Right lobe of liver (tissue), 6 donors: Measurements from ENCODE around the gene RAG2. TPM values are rescaled to one million over a fixed set of nuclear protein-coding genes. Genes with fewer than 3 reads are reported as not detected.

Experiments used
- ATAC-seq, 4 donors: fragments of 200-7000 bp; cut with Tn5 transposase; one replicate each; pipeline ENCODE4 v1.9.1; 2020; ENCODE audit warnings: mild to moderate bottlenecking in 4 of 4, moderate library complexity in 4 of 4
- DNase-seq, 3 donors: peaks; one replicate each; pipeline ENCODE4 v3.0.0-alpha.2; 2020
- H3K27ac ChIP-seq, 3 donors: fragments of 200-600 bp; one replicate each; pipeline ENCODE4 v1.8.0; 2022
- H3K27me3 ChIP-seq, 2 donors: fragments of 200-600 bp; one replicate each; pipeline ENCODE4 v1.8.0; 2022
- H3K36me3 ChIP-seq, 4 donors: fragments of 200-600 bp; sonication (generic) in 1 of 4; one replicate each; pipeline versions ENCODE4 v1.5.1 to v1.8.0; 2017 to 2022; ENCODE audit warnings: control low read depth in 1 of 4
- H3K4me1 ChIP-seq, 4 donors: fragments of 200-600 bp; sonication (generic) in 1 of 4; one replicate each; pipeline versions ENCODE4 v1.5.1 to v1.8.0; 2017 to 2022; ENCODE audit warnings: control low read depth in 1 of 4
- H3K4me3 ChIP-seq, 3 donors: fragments of 200-600 bp; one replicate each; pipeline ENCODE4 v1.8.0; 2022
- H3K9me3 ChIP-seq, 4 donors: fragments of 200-600 bp; sonication (generic) in 1 of 4; one replicate each; pipeline versions ENCODE4 v1.5.1 to v1.8.0; 2017 to 2022; ENCODE audit warnings: control low read depth in 1 of 4
- POLR2A ChIP-seq: fragments of 450-650 bp; IDR thresholded peaks from one replicate; pipeline ENCODE4 v1.6.1; 2017; ENCODE audit warnings: antibody characterized with exemption, mild to moderate bottlenecking
- WGBS: methylation state at CpG from one replicate; pipeline ENCODE4 v1.1.6; 2018; ENCODE audit warnings: low coverage, low lambda C conversion rate; ENCODE audit not compliant: insufficient coverage; ENCODE audit errors: missing lambda C conversion rate; 5-methylcytosine and 5-hydroxymethylcytosine counted together
- intact Hi-C, 2 donors: fragments of 100-400 bp; cut with DNase I; formaldehyde crosslinking; loops; one replicate each; pipeline versions ENCODE4 v1.11.2 to v1.14.1; 2022
- long read RNA-seq: library from polyadenylated mRNA; unstranded; transcript quantifications from one replicate; pipeline ENCODE4 v2.0.0, GENCODE V29; 2019
- total RNA-seq, 6 experiments: library from RNA; depleted of rRNA in 2 of 6; stranded (reverse); fragments of >200 nt in 2 of 6; fragmentation: NEBNext Ultra II Directional in 3 of 6; extraction: Animal tissue kit (Norgen Biotek cat#: 25700) in 3 of 6; gene quantifications; one replicate each; pipeline versions ENCODE4 v1.1.0 to v1.2.4, GENCODE V29; 2016 to 2023
- TF ChIP-seq, protein P1 (sequence below), 4 donors: fragments of 200-600 bp in 3 of 4; fragments of 450-650 bp in 1 of 4; IDR thresholded peaks; one replicate each; pipeline versions ENCODE4 v1.5.1 to v1.8.0; 2016 to 2022; ENCODE audit warnings: antibody characterized with exemption in 4 of 4, mild to moderate bottlenecking in 2 of 4
- donor health status: DM: no; HTN: yes; CAD: no.
- donor health status: DM: no; HTN: no; CAD: no.
- donor health status: DM: no; HTN: no; CAD: no.
- donor health status: DM: no; HTN: yes; CAD: no.
- donor health status: DM: no; HTN: yes; CAD: no.

The RAG2 gene
- not detected for total RNA-seq
- long read RNA-seq: 0 reads

DNA sequence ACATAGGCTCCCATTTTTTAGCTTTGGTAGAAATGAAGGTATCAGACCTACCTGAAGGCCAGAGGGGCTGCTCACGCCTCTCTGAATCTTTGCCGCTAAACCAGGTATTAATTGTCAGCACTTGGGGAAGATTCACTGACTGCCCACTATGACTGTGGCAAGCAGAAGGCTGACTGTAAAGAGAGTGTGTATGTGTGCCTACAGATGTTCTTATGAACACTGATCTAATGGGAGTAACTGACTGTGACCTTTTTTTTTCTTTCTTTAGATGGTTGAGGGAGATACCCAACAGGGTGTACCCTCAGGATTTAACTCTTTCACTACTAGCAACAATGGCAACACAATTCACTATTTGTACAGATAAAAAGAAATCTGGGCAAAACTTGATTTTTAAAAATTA is at the start of gene RAG2:
Gene RAG2, minus strand, starts transcription at position 186 of the 400 bp plus-strand sequence. CDS start 4,068 bp downstream, outside the sequence.
- Histone ChIP-seq H3K4me1 (peaks cover 0 to 8% (median 2%) of the 10 kb centered on the region in 4 donors), H3K4me3 (no peak within 1 kb of the TSS), H3K36me3 (no peaks in the 10 kb centered on the region), H3K27me3 (no peaks in the 10 kb centered on the region), H3K27ac (no peak within 1 kb of the TSS), H3K9me3 (no peaks in the 10 kb centered on the region)
- DNase-seq (no peak), ATAC-seq (no peak)
- TF ChIP-seq, protein P1, sequence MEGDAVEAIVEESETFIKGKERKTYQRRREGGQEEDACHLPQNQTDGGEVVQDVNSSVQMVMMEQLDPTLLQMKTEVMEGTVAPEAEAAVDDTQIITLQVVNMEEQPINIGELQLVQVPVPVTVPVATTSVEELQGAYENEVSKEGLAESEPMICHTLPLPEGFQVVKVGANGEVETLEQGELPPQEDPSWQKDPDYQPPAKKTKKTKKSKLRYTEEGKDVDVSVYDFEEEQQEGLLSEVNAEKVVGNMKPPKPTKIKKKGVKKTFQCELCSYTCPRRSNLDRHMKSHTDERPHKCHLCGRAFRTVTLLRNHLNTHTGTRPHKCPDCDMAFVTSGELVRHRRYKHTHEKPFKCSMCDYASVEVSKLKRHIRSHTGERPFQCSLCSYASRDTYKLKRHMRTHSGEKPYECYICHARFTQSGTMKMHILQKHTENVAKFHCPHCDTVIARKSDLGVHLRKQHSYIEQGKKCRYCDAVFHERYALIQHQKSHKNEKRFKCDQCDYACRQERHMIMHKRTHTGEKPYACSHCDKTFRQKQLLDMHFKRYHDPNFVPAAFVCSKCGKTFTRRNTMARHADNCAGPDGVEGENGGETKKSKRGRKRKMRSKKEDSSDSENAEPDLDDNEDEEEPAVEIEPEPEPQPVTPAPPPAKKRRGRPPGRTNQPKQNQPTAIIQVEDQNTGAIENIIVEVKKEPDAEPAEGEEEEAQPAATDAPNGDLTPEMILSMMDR (IDR thresholded peaks at IDR 0.05): no peak
- no peak for TF ChIP-seq POLR2A
- 63% methylated on average over 2 of the region's 2 CpGs for WGBS
- intact Hi-C loops: no loop called here

DNA sequence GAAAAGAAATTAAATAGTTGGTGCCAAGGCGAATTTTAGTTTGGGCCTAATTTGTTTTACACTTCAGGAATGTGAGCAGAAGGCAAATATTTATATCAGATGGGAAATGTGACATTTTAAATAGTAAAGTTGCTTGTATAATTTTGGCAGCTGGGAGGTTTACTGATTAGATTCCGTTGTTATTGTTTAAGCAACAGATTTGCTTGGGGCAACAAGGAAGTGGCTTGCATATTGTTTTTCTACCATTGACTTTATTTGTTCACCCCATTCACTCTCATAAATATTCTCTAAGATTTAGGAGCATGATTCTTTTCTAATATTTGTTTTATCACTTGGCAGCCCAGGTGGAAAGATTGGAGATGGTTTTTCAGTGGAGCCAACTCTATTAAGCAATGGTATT is 40.5 kb upstream of the RAG2 start:
- whole genome bisulfite sequencing: 41% methylated on average over 2 of the region's 2 CpGs
- ATAC-seq (no peak), DNase-seq (no peak)
- intact Hi-C loops: no loop called here
- Histone ChIP-seq H3K4me1 (no peaks in the 10 kb centered on the region), H3K9me3 (no peaks in the 10 kb centered on the region), H3K27ac (no peak overlapping the region), H3K27me3 (no peaks in the 10 kb centered on the region), H3K36me3 (peaks cover 0 to 5% (median 0%) of the 10 kb centered on the region in 4 donors), H3K4me3 (no peak overlapping the region)
- TF ChIP-seq, protein P1 (IDR thresholded peaks at IDR 0.05): no peak

DNA sequence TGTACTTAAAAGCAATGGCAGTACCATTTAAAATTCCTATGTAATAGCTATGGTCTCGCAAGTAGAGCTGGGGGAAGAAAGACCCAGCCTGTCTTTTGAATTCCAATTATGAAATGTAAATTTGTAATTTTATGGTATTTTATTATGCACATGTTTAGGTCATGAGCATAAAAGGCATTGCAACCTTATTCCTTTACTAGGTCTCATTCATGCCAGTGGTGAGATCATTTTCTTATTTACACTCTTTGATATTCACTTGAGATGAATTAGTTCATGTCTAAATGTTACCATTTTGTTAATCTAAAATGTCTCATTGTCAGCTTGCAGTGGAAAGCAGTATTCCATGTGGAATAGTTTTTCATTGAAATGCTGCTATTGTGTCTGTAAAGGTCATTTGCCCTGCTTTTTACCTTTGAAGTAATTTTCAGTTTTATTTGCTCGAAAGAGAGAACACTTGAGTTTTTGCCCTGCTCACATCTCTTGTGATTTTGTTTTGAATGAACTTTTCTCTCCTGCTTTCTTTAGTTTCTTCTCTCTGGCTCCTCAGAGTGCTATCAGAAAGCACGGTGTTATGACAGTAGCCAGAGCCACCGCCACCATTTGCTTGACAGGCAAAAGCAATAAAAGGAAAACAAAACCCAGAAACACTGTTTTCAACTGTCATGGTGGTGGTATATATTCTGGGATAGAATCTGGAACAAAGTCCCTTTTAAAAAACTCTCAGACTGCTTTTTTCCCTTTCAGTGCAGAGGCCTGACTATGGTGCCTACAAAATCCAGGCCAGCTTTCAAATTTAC is 37.2 kb upstream of the RAG2 start:
- H3K4me1 ChIP-seq: no peaks in the 10 kb centered on the region
- H3K9me3 ChIP-seq: no peaks in the 10 kb centered on the region
- intact Hi-C loops: no loop called here
- peaks cover 0 to 6% (median 0%) of the 10 kb centered on the region in 4 donors for H3K36me3 ChIP-seq
- DNase-seq (no peak), ATAC-seq (no peak)
- TF ChIP-seq, protein P1 (IDR thresholded peaks at IDR 0.05): no peak
- 67% methylated on average over 4 of the region's 4 CpGs for WGBS
- no peak overlapping the region for H3K27ac ChIP-seq
- no peak overlapping the region for H3K4me3 ChIP-seq
- no peaks in the 10 kb centered on the region for H3K27me3 ChIP-seq

DNA sequence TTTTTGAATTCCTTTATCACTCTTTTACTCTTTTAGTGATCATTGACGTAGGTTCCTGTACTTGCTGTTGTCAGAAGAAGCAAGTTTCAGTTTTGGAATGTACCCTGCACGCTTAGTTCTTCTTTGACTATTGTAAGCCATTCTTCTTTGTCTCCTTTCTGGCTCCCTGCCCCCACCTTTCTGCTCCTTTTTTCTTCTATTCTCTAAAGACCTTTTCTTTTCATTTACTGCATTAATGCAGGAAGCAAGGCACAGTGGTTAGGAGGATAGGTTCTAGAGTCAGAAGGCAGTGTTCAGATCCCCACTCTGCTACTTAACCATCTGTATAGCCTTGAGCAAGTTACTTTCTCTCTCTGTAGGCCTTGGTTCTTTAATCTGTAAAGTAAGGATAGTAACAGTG is 33.7 kb upstream of the RAG2 start:
- DNase-seq (no peak), ATAC-seq (no peak)
- Histone ChIP-seq H3K9me3 (no peaks in the 10 kb centered on the region), H3K4me3 (no peak overlapping the region), H3K36me3 (peaks cover 0 to 6% (median 0%) of the 10 kb centered on the region in 4 donors), H3K27ac (no peak overlapping the region), H3K4me1 (no peaks in the 10 kb centered on the region), H3K27me3 (no peaks in the 10 kb centered on the region)
- no peak for TF ChIP-seq POLR2A
- TF ChIP-seq, protein P1 (IDR thresholded peaks at IDR 0.05): no peak
- intact Hi-C loops: no loop called here
- WGBS: 78% methylated on average over 2 of the region's 2 CpGs
